Measurements from ENCODE around the gene XYLT2. TPM values are rescaled to one million over a fixed set of nuclear protein-coding genes. Genes with fewer than 3 reads are reported as not detected.

XYLT2 gene
- total RNA-seq, 1 donor from 2014 or later, result 51.3 TPM

GRCh38 chr17:50352693-50353599, 7.0 kb downstream of the XYLT2 start:
- Histone ChIP-seq H3K4me1 (no peaks in the 10 kb centered on the region), H3K27ac (no peak overlapping the region), H3K36me3 (peaks cover 39 to 52% of the 10 kb centered on the region in 2 donors), H3K27me3 (no peaks in the 10 kb centered on the region), H3K9me3 (no peaks in the 10 kb centered on the region), H3K4me3 (no peak overlapping the region)
- TF ChIP-seq CTCF (IDR thresholded peaks at IDR 0.05), result no peak
- intact Hi-C loops (cut with DNase I), result no loop called here
- DNase-seq (ENCODE audit: low spot score in 2 of 2), result no peak

GRCh38 chr17:50353600-50354195, 7.8 kb downstream of the XYLT2 start:
- Histone ChIP-seq H3K36me3 (peaks cover 44 to 59% of the 10 kb centered on the region in 2 donors), H3K27ac (no peak overlapping the region), H3K27me3 (no peaks in the 10 kb centered on the region), H3K4me1 (no peaks in the 10 kb centered on the region), H3K4me3 (no peak overlapping the region), H3K9me3 (no peaks in the 10 kb centered on the region)
- TF ChIP-seq CTCF (IDR thresholded peaks at IDR 0.05), result no peak
- DNase-seq (ENCODE audit: low spot score in 2 of 2), result no peak
- intact Hi-C loops (cut with DNase I), result no loop called here

GRCh38 chr17:50354198-50354597, 8.3 kb downstream of the XYLT2 start:
- no peak overlapping the region for H3K4me3 ChIP-seq
- H3K36me3 ChIP-seq, result peaks cover 48 to 64% of the 10 kb centered on the region in 2 donors
- intact Hi-C loops (cut with DNase I), result no loop called here
- no peak overlapping the region for H3K27ac ChIP-seq
- DNase-seq (ENCODE audit: low spot score in 2 of 2), result no peak
- no peaks in the 10 kb centered on the region for H3K9me3 ChIP-seq
- H3K27me3 ChIP-seq, result no peaks in the 10 kb centered on the region
- no peak for TF ChIP-seq CTCF (IDR thresholded peaks at IDR 0.05)
- no peaks in the 10 kb centered on the region for H3K4me1 ChIP-seq

- intact Hi-C loops (cut with DNase I), result no loop called here
- Histone ChIP-seq H3K27me3 (no peaks in the 10 kb centered on the region), H3K4me3 (no peak overlapping the region), H3K36me3 (peaks cover 48 to 68% of the 10 kb centered on the region in 2 donors), H3K4me1 (no peaks in the 10 kb centered on the region), H3K9me3 (no peaks in the 10 kb centered on the region), H3K27ac (no peak overlapping the region)
- no peak for TF ChIP-seq CTCF (IDR thresholded peaks at IDR 0.05)
- no peak for DNase-seq (ENCODE audit: low spot score in 2 of 2)
Observed at GRCh38 chr17:50354776-50355175, 8.8 kb downstream of the XYLT2 start.

GRCh38 chr17:50355336-50355700, 9.4 kb downstream of the XYLT2 start:
- TF ChIP-seq CTCF (IDR thresholded peaks at IDR 0.05), result no peak
- H3K27ac ChIP-seq, result no peak overlapping the region
- DNase-seq (ENCODE audit: low spot score in 2 of 2), result no peak
- peaks cover 51 to 71% of the 10 kb centered on the region in 2 donors for H3K36me3 ChIP-seq
- H3K9me3 ChIP-seq, result no peaks in the 10 kb centered on the region
- intact Hi-C loops (cut with DNase I), result no loop called here
- no peaks in the 10 kb centered on the region for H3K4me1 ChIP-seq
- no peak overlapping the region for H3K4me3 ChIP-seq
- H3K27me3 ChIP-seq, result no peaks in the 10 kb centered on the region

All from ascending aorta (tissue), 2 donors.